Cerebellar cortex (tissue), 1 donor: ENCODE results near the gene AGXT.

ENCODE experiments used
- DNase-seq: peaks from one replicate; pipeline ENCODE4 v3.0.0-alpha.2; 2015; ENCODE audit warnings: low spot score

AGXT gene

GRCh38 chr2:240886678-240887609, 18.3 kb downstream of the AGXT start:
- peak; percentile 84 for DNase-seq

- DNase-seq, result no peak
Measured at GRCh38 chr2:240887631-240888030, 19.0 kb downstream of the AGXT start.

- DNase-seq, result no peak
Measured at GRCh38 chr2:240888130-240888889, 19.7 kb downstream of the AGXT start.

- DNase-seq, result no peak
Measured at GRCh38 chr2:240888890-240889573, 20.4 kb downstream of the AGXT start.

- DNase-seq, result no peak
Measured at GRCh38 chr2:240889601-240890560, 21.3 kb downstream of the AGXT start.

GRCh38 chr2:240890691-240891090, 22.1 kb downstream of the AGXT start:
- no peak for DNase-seq

- no peak for DNase-seq
Measured at GRCh38 chr2:240891492-240892340, 23.1 kb downstream of the AGXT start.

GRCh38 chr2:240892356-240892755, 23.7 kb downstream of the AGXT start:
- DNase-seq, result peak; percentile 49

GRCh38 chr2:240892925-240893324, 24.3 kb downstream of the AGXT start:
- no peak for DNase-seq

GRCh38 chr2:240893363-240893844, 24.8 kb downstream of the AGXT start:
- DNase-seq, result no peak

- no peak for DNase-seq
Measured at GRCh38 chr2:240894006-240894405, 25.4 kb downstream of the AGXT start.

- DNase-seq, result no peak
Measured at GRCh38 chr2:240894836-240895558, 26.4 kb downstream of the AGXT start.

GRCh38 chr2:240895656-240896388, 27.2 kb downstream of the AGXT start, which contains the start of gene MAB21L4:
Gene MAB21L4, minus strand, starts transcription at chr2:240896156. Its CDS starts 159 bp downstream, at chr2:240895997.
- DNase-seq, result no peak

- no peak for DNase-seq
Measured at GRCh38 chr2:240896394-240896793, 27.8 kb downstream of the AGXT start.

GRCh38 chr2:240896871-240897692, 28.5 kb downstream of the AGXT start:
- DNase-seq, result no peak

GRCh38 chr2:240898108-240898730, 29.6 kb downstream of the AGXT start:
- DNase-seq, result no peak
